Caco-2 (cell line): ENCODE results near the gene NES. TPM values are rescaled to one million over a fixed set of nuclear protein-coding genes. Genes with fewer than 3 reads are reported as not detected.
A peak's percentile ranks its signal among the peaks of the same experiment; 100 is the strongest.

Experiments
- BruUV-seq: library from RNA; stranded (reverse); fragments of 400-500 nt; replicated peaks from 2 replicates; lab custom pipeline; 2021; lab: Mats Ljungman, UMichigan
- CTCF ChIA-PET: fragments of 300-600 bp; sonication (Branson Sonifier 250); formaldehyde crosslinking; loops from one replicate; lab custom pipeline; 2022; ENCODE audit warnings: antibody characterized with exemption; lab: Charles Lee
- POLR2A ChIA-PET: fragments of 300-600 bp; sonication (Branson Sonifier 250); formaldehyde crosslinking; loops from one replicate; lab custom pipeline; 2022; ENCODE audit warnings: antibody characterized with exemption; lab: Charles Lee
- DNase-seq, 2 experiments: peaks; one replicate each; pipeline versions ENCODE4 v3.0.0 to v3.0.0-alpha.2; 2020 to 2022
- H3K27me3 ChIP-seq: replicated peaks from 2 replicates; pipeline ENCODE4 v1.6.0; 2011; ENCODE audit warnings: low read length; ENCODE audit not compliant: control insufficient read depth, insufficient read depth
- H3K36me3 ChIP-seq: 2 replicates; pipeline ENCODE4 v1.5.1; 2011; ENCODE audit warnings: low read length; ENCODE audit not compliant: control insufficient read depth, insufficient read depth
- H3K4me1 ChIP-seq: fragments of 250-450 bp; sonication (Bioruptor Pico); 2 replicates; pipeline ENCODE4 v1.5.1; 2020; ENCODE audit warnings: mild to moderate bottlenecking
- H3K4me3 ChIP-seq: 2 replicates; pipeline ENCODE4 v1.5.1; 2011; ENCODE audit warnings: low read depth, mild to moderate bottlenecking, control low read depth, low read length
- H3K9me3 ChIP-seq: fragments of 250-450 bp; sonication (Bioruptor Pico); 2 replicates; pipeline ENCODE4 v1.5.1; 2020; ENCODE audit warnings: mild to moderate bottlenecking, moderate library complexity
- H3K27ac Mint-ChIP-seq: one replicate; pipeline ENCODE4 v1.8.0; 2022; ENCODE audit warnings: mixed read lengths; ENCODE audit not compliant: unreplicated experiment
- H3K27me3 Mint-ChIP-seq: one replicate; pipeline ENCODE4 v1.8.0; 2022; ENCODE audit warnings: mixed read lengths; ENCODE audit not compliant: insufficient read depth, unreplicated experiment
- H3K36me3 Mint-ChIP-seq: one replicate; pipeline ENCODE4 v1.8.0; 2022; ENCODE audit warnings: mild to moderate bottlenecking, mixed read lengths; ENCODE audit not compliant: insufficient read depth, unreplicated experiment
- H3K4me1 Mint-ChIP-seq: one replicate; pipeline ENCODE4 v1.8.0; 2022; ENCODE audit warnings: low read depth, mixed read lengths; ENCODE audit not compliant: unreplicated experiment
- H3K4me3 Mint-ChIP-seq: one replicate; pipeline ENCODE4 v1.8.0; 2022; ENCODE audit warnings: mild to moderate bottlenecking, moderate library complexity, mixed read lengths; ENCODE audit not compliant: unreplicated experiment
- H3K9me3 Mint-ChIP-seq: one replicate; pipeline ENCODE4 v1.8.0; 2022; ENCODE audit warnings: mixed read lengths; ENCODE audit not compliant: unreplicated experiment
- intact Hi-C: fragments of 100-400 bp; cut with micrococcal nuclease; formaldehyde crosslinking; loops from one replicate; pipeline ENCODE4 v1.10.0; 2022; ENCODE audit not compliant: unreplicated experiment
- total RNA-seq: library from RNA; stranded (reverse); gene quantifications from 2 replicates; pipeline ENCODE4 v1.2.3, GENCODE V29; 2022
- TF ChIP-seq, protein P1 (sequence below), 2 experiments: fragments of 200-600 bp in 1 of 2; IDR thresholded peaks; 1 replicate in 1 of 2; 2 replicates in 1 of 2; pipeline versions ENCODE4 v1.5.1 to v1.8.0; 2011 to 2022; ENCODE audit warnings: antibody characterized with exemption in 1 of 2, control low read depth in 1 of 2, inconsistent platforms in 1 of 2, low read depth in 1 of 2, low read length in 1 of 2, mild to moderate bottlenecking in 1 of 2, moderate library complexity in 1 of 2; ENCODE audit not compliant: insufficient read depth in 1 of 2, severe bottlenecking in 1 of 2, unreplicated experiment in 1 of 2

NES gene
- total RNA-seq, 1 experiment from 2014 or later: 18.0 TPM

DNA sequence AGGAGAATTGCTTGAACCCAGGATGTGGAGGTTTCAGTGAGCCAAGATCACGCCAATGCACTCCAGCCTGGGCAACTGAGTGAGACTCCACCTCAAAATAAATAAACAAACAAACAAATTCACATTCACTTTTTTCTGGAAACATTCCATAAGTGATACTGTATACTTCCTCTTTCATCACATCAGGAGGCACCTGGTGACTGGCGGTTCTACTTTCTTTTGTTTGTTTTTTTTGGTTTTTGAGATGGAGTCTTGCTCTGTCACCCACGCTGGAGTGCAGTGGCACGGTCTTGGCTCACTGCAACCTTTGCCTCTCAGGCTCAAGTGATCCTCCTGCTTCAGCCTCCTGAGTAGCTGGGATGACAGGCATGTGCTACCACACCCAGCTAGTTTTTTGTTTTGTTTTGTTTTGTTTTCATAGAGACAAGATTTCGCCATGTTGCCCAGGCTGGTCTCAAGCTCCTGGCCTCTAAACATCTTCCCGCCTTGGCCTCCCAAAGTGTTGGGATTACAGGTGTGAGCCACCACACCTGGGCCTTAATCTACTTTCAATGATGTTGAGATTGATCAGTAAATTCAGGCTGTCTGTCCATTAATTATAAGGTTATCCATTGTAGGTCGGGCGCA, 47.3 kb downstream of the NES start:
- H3K4me3 Mint-ChIP-seq: no peak overlapping the region
- no peak overlapping the region for H3K4me3 ChIP-seq
- CTCF ChIA-PET: interaction anchor here (0.9 to 1.5 kb wide), 2 partner anchors 47 to 193 kb away, joined by 5 to 7 read pairs; no protein-coding TSS in a partner anchor

DNA sequence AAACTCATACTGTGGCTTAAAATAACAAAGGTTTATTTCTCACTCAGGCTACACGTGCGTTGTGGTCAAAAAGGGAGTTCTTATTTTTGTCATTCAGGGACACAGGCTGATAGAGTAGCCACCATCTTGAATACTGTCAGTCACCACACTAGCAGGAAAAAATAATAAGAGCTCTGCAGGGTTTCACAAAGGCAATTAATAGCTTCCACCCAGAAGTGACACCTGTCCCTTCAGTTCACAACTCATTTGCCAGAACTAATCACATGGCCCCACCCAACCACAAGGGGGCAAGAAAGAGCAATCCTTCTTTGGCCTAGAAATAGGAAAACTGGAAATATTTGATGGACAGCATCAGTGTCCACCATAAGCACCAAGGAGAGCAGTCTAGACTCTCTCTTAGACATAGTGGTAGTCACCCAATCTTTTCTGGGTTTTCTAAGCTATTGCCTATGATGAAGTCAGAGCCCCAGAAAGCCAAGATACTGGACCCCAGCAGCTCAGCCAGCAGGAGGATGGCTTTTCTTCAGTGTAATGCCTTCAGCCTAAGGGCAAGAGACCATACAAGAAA, 49.8 kb downstream of the NES start:
- ChIA-PET CTCF (interaction anchor here (0.7 to 2.1 kb wide), 14 partner anchors 8 to 88 kb away, joined by 3 to 15 read pairs (median 4); partner anchors contain the start of genes HAPLN2 and NES), POLR2A (no interaction called here)
- peak in 1 of 2 experiments; percentile 75 for DNase-seq
- H3K27ac Mint-ChIP-seq: no peak overlapping the region
- TF ChIP-seq, protein P1, sequence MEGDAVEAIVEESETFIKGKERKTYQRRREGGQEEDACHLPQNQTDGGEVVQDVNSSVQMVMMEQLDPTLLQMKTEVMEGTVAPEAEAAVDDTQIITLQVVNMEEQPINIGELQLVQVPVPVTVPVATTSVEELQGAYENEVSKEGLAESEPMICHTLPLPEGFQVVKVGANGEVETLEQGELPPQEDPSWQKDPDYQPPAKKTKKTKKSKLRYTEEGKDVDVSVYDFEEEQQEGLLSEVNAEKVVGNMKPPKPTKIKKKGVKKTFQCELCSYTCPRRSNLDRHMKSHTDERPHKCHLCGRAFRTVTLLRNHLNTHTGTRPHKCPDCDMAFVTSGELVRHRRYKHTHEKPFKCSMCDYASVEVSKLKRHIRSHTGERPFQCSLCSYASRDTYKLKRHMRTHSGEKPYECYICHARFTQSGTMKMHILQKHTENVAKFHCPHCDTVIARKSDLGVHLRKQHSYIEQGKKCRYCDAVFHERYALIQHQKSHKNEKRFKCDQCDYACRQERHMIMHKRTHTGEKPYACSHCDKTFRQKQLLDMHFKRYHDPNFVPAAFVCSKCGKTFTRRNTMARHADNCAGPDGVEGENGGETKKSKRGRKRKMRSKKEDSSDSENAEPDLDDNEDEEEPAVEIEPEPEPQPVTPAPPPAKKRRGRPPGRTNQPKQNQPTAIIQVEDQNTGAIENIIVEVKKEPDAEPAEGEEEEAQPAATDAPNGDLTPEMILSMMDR (IDR thresholded peaks at IDR 0.05; ENCODE audit: insufficient read depth in 1 of 2, low read depth in 1 of 2, low read length in 1 of 2, severe bottlenecking in 1 of 2, unreplicated experiment in 1 of 2): peak; percentile 70 to 81
- H3K36me3 ChIP-seq: no peaks in the 10 kb centered on the region
- peaks cover 13% of the 10 kb centered on the region for H3K4me1 ChIP-seq
- no peaks in the 10 kb centered on the region for H3K9me3 Mint-ChIP-seq
- no peaks in the 10 kb centered on the region for H3K36me3 Mint-ChIP-seq
- no peaks in the 10 kb centered on the region for H3K9me3 ChIP-seq
- BruUV-seq: no TSS peak
- peaks cover 19% of the 10 kb centered on the region for H3K27me3 Mint-ChIP-seq
- intact Hi-C loops: loop anchor here (1.0 kb wide), 2 partner anchors 30 to 51 kb away; no protein-coding TSS in a partner anchor
- H3K4me3 Mint-ChIP-seq: no peak overlapping the region
- peaks cover 1% of the 10 kb centered on the region; the same call in 1 of the 2 replicates for H3K27me3 ChIP-seq
- H3K4me1 Mint-ChIP-seq: peaks cover 17% of the 10 kb centered on the region
- H3K4me3 ChIP-seq: no peak overlapping the region

More for the DNA sequence above, 47.3 kb downstream of the NES start:
- Mint-ChIP-seq H3K36me3 (no peaks in the 10 kb centered on the region), H3K9me3 (no peaks in the 10 kb centered on the region), H3K27ac (no peak overlapping the region), H3K27me3 (peaks cover 13% of the 10 kb centered on the region), H3K4me1 (peaks cover 10% of the 10 kb centered on the region)
- BruUV-seq: no TSS peak
- intact Hi-C loops: no loop called here
- H3K9me3 ChIP-seq: no peaks in the 10 kb centered on the region
- DNase-seq: no peak
- TF ChIP-seq, protein P1 (IDR thresholded peaks at IDR 0.05; ENCODE audit: insufficient read depth in 1 of 2, low read depth in 1 of 2, low read length in 1 of 2, severe bottlenecking in 1 of 2, unreplicated experiment in 1 of 2): no peak
- H3K36me3 ChIP-seq: no peaks in the 10 kb centered on the region
- H3K4me1 ChIP-seq: peaks cover 7% of the 10 kb centered on the region
- POLR2A ChIA-PET: no interaction called here
- H3K27me3 ChIP-seq: peaks cover 1% of the 10 kb centered on the region; the same call in 1 of the 2 replicates

DNA sequence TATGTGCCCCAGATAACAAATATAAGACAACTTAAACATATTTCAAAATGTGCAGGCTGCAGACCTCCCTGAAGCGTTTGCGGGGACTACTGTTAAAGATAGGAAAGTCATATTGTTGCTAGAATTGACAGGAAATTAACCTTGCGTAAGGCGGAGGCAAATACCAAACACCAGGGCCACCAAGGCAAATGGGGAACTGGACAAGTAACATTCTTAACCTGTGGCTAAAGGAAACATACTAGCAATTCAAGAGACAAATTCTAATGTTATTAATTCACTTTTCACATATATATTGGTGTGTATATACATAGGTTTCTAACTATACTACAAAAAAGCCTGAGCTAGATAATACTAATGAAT, 51.1 kb downstream of the NES start:
- H3K36me3 ChIP-seq: no peaks in the 10 kb centered on the region
- no peaks in the 10 kb centered on the region for H3K9me3 ChIP-seq
- Mint-ChIP-seq H3K27me3 (peaks cover 21% of the 10 kb centered on the region), H3K4me1 (peaks cover 17% of the 10 kb centered on the region), H3K9me3 (no peaks in the 10 kb centered on the region), H3K27ac (no peak overlapping the region), H3K36me3 (no peaks in the 10 kb centered on the region), H3K4me3 (peak overlapping the region; percentile 64)
- DNase-seq: no peak
- POLR2A ChIA-PET: no interaction called here
- BruUV-seq: no TSS peak
- peaks cover 13% of the 10 kb centered on the region for H3K4me1 ChIP-seq
- peaks cover 1% of the 10 kb centered on the region; the same call in 1 of the 2 replicates for H3K27me3 ChIP-seq
- TF ChIP-seq, protein P1 (IDR thresholded peaks at IDR 0.05; ENCODE audit: insufficient read depth in 1 of 2, low read depth in 1 of 2, low read length in 1 of 2, severe bottlenecking in 1 of 2, unreplicated experiment in 1 of 2): peak in 1 of 2 experiments; percentile 4
- intact Hi-C loops: no loop called here
- H3K4me3 ChIP-seq: no peak overlapping the region
- CTCF ChIA-PET: interaction anchor here (0.5 to 2.5 kb wide), 5 partner anchors 23 to 76 kb away, joined by 3 to 19 read pairs (median 5); partner anchors contain the start of gene NES
